Subcutaneous adipose tissue (tissue), 4 donors: Measurements from ENCODE around the gene NLGN1. TPM values are rescaled to one million over a fixed set of nuclear protein-coding genes. Genes with fewer than 3 reads are reported as not detected.

Experiments used
- CTCF ChIP-seq: fragments of 450-650 bp; IDR thresholded peaks from one replicate; pipeline ENCODE4 v1.5.1; 2016; ENCODE audit warnings: low read depth, mild to moderate bottlenecking, control low read depth, antibody characterized with exemption, moderate library complexity
- total RNA-seq, 4 donors: library from RNA; depleted of rRNA; stranded (reverse); fragments of >200 nt; gene quantifications; one replicate each; pipeline ENCODE4 v1.1.0, GENCODE V29; 2016

NLGN1 gene
- total RNA-seq, 4 donors from 2014 or later: 5.1 to 16.5 (median 7.9) TPM

GRCh38 chr3:173567997-173568396 lies 170.5 kb downstream of the NLGN1 start:
- TF ChIP-seq CTCF: no peak

GRCh38 chr3:173568623-173569022 lies 171.1 kb downstream of the NLGN1 start:
- TF ChIP-seq CTCF: no peak

GRCh38 chr3:173583496-173583895 lies 186.0 kb downstream of the NLGN1 start:
- no peak for TF ChIP-seq CTCF

- no peak for TF ChIP-seq CTCF
These were observed 186.7 kb downstream of the NLGN1 start for GRCh38 chr3:173584093-173584837.

GRCh38 chr3:173584838-173585831 lies 187.6 kb downstream of the NLGN1 start:
- no peak for TF ChIP-seq CTCF

- TF ChIP-seq CTCF: no peak
These were observed 188.6 kb downstream of the NLGN1 start for GRCh38 chr3:173586166-173586565.

- no peak for TF ChIP-seq CTCF
These were observed 189.5 kb downstream of the NLGN1 start for GRCh38 chr3:173587055-173587454.
